GM12878 (cell line): ENCODE data around the gene PROZ. TPM values are rescaled to one million over a fixed set of nuclear protein-coding genes. Genes with fewer than 3 reads are reported as not detected.

Source experiments
- ATAC-seq: fragments of 200-7000 bp; cut with Tn5 transposase; 3 replicates; pipeline ENCODE4 v1.9.1; 2020; ENCODE audit warnings: mild to moderate bottlenecking, moderate library complexity
- BruUV-seq: library from RNA; stranded (reverse); fragments of 400-500 nt; replicated peaks from 2 replicates; lab custom pipeline; 2021; lab: Mats Ljungman, UMichigan
- CTCF ChIA-PET: fragments of 300-600 bp; sonication (Branson Sonifier 250); formaldehyde crosslinking; extraction: SDS; loops from one replicate; lab custom pipeline; 2021; ENCODE audit warnings: inconsistent platforms; lab: Yijun Ruan, JAX
- POLR2A ChIA-PET: fragments of 350-600 bp; formaldehyde crosslinking; extraction: SDS; loops from one replicate; lab custom pipeline; 2021; ENCODE audit warnings: inconsistent platforms; lab: Charles Lee
- RAD21 ChIA-PET: fragments of 300-600 bp; sonication (Branson Sonifier 250); formaldehyde crosslinking; loops from one replicate; lab custom pipeline; 2023; ENCODE audit warnings: antibody characterized with exemption; ENCODE audit not compliant: unreplicated experiment; lab: Charles Lee
- SMC1A ChIA-PET: fragments of 300-600 bp; sonication (Branson Sonifier 250); formaldehyde crosslinking; loops from one replicate; lab custom pipeline; 2023; ENCODE audit not compliant: unreplicated experiment, uncharacterized antibody; lab: Charles Lee
- DNase-seq: peaks from one replicate; pipeline ENCODE4 v3.0.0-alpha.2; 2011; ENCODE audit warnings: low read depth, low spot score
- FAIRE-seq: peaks from 3 replicates; lab custom pipeline; 2011; peaks lifted over from hg19 to GRCh38; lab: Jason Lieb, UNC
- H2AFZ ChIP-seq: 2 replicates; pipeline ENCODE4 v1.6.0; 2011; ENCODE audit warnings: low read depth, low read length, control low read depth; ENCODE audit not compliant: control insufficient read depth
- H3K27ac ChIP-seq: 2 replicates; pipeline ENCODE4 v1.5.1; 2011; ENCODE audit warnings: control low read depth; ENCODE audit not compliant: control insufficient read depth, insufficient read depth
- H3K27me3 ChIP-seq, 2 experiments: replicated peaks in 1 of 2; 2 replicates each; pipeline versions ENCODE4 v1.6.0 to v1.6.1; 2011; ENCODE audit warnings: low read length in 1 of 2; ENCODE audit not compliant: control insufficient read depth in 2 of 2, insufficient read depth in 2 of 2
- H3K36me3 ChIP-seq, 2 experiments: 2 replicates each; pipeline ENCODE4 v1.5.1; 2011; ENCODE audit warnings: low read length in 1 of 2; ENCODE audit not compliant: control insufficient read depth in 2 of 2, insufficient read depth in 2 of 2
- H3K4me1 ChIP-seq: 2 replicates; pipeline ENCODE4 v1.6.1; 2011; ENCODE audit warnings: mild to moderate bottlenecking, low read length, moderate library complexity, mixed read lengths; ENCODE audit not compliant: control insufficient read depth, insufficient read depth
- H3K4me2 ChIP-seq: 2 replicates; pipeline ENCODE4 v1.6.0; 2011; ENCODE audit warnings: control low read depth; ENCODE audit not compliant: control insufficient read depth, insufficient read depth
- H3K4me3 ChIP-seq: fragments of 200-600 bp; sonication (generic); 2 replicates; pipeline ENCODE4 v1.5.1; 2016
- H3K79me2 ChIP-seq: 2 replicates; pipeline ENCODE4 v1.6.0; 2011; ENCODE audit warnings: low read length; ENCODE audit not compliant: control insufficient read depth, insufficient read depth
- H3K9ac ChIP-seq: 2 replicates; pipeline ENCODE4 v1.8.0; 2011; ENCODE audit warnings: low read length, control low read depth, mixed read lengths; ENCODE audit not compliant: control insufficient read depth, insufficient read depth
- H3K9me3 ChIP-seq: replicated peaks from 3 replicates; pipeline ENCODE4 v1.5.1; 2011; ENCODE audit warnings: mild to moderate bottlenecking, low read length; ENCODE audit not compliant: control insufficient read depth, insufficient read depth
- H4K20me1 ChIP-seq: 2 replicates; pipeline ENCODE4 v1.6.0; 2011; ENCODE audit not compliant: control insufficient read depth, insufficient read depth
- BCL3 ChIP-seq: IDR thresholded peaks from 2 replicates; pipeline ENCODE4 v1.6.1; 2011; ENCODE audit warnings: borderline replicate concordance, low read depth, mild to moderate bottlenecking, moderate library complexity, low read length; ENCODE audit not compliant: insufficient read depth, poor library complexity, severe bottlenecking
- ESRRA ChIP-seq: IDR thresholded peaks from 2 replicates; pipeline ENCODE4 v1.6.1; 2012; ENCODE audit warnings: mild to moderate bottlenecking, low read length, improper control_type of control experiment
- FOS ChIP-seq: IDR thresholded peaks from 3 replicates; pipeline ENCODE4 v1.6.1; 2011; ENCODE audit warnings: borderline replicate concordance; ENCODE audit not compliant: insufficient read length; ENCODE audit errors: extremely low read depth
- FOXK2 ChIP-seq: fragments of 450-650 bp; IDR thresholded peaks from 2 replicates; pipeline ENCODE4 v1.6.1; 2017; ENCODE audit warnings: mild to moderate bottlenecking, moderate library complexity
- KLF5 ChIP-seq: fragments of 450-650 bp; IDR thresholded peaks from 2 replicates; pipeline ENCODE4 v1.6.1; 2014; ENCODE audit warnings: mild to moderate bottlenecking; ENCODE audit not compliant: partially characterized antibody
- POLR2A ChIP-seq: IDR thresholded peaks from 2 replicates; pipeline ENCODE4 v1.6.1; 2011; ENCODE audit warnings: low read depth, mild to moderate bottlenecking, low read length
- SIX5 ChIP-seq: IDR thresholded peaks from 2 replicates; pipeline ENCODE4 v1.6.1; 2011; ENCODE audit warnings: mild to moderate bottlenecking, low read depth, low read length, moderate library complexity; ENCODE audit not compliant: severe bottlenecking
- SMC3 ChIP-seq: IDR thresholded peaks from 2 replicates; pipeline ENCODE4 v1.6.1; 2011; ENCODE audit warnings: low read length, improper control_type of control experiment, borderline replicate concordance
- SUPT20H ChIP-seq: IDR thresholded peaks from 2 replicates; pipeline ENCODE4 v1.6.1; 2011; ENCODE audit warnings: low read depth, mild to moderate bottlenecking, low read length, moderate library complexity, borderline replicate concordance; ENCODE audit not compliant: control insufficient read depth
- TAF1 ChIP-seq: IDR thresholded peaks from 2 replicates; pipeline ENCODE4 v1.6.1; 2011; ENCODE audit warnings: mild to moderate bottlenecking, low read depth, low read length, borderline replicate concordance
- TCF3 ChIP-seq: IDR thresholded peaks from 2 replicates; pipeline ENCODE4 v1.6.1; 2012; ENCODE audit warnings: low read depth, mild to moderate bottlenecking, low read length, borderline replicate concordance; ENCODE audit not compliant: insufficient read depth
- WGBS: methylation state at CpG from one replicate; pipeline ENCODE4 v1.1.6; 2016; ENCODE audit warnings: low lambda C conversion rate; ENCODE audit not compliant: insufficient replicate concordance, insufficient coverage; ENCODE audit errors: missing lambda C conversion rate; 5-methylcytosine and 5-hydroxymethylcytosine counted together
- in situ Hi-C: fragments of 300-500 bp; cut with MboI; formaldehyde crosslinking; loops from 9 replicates; pipeline ENCODE4 v1.14.3; 2018; ENCODE audit warnings: mixed read lengths
- intact Hi-C: fragments of 100-400 bp; cut with micrococcal nuclease; formaldehyde crosslinking; loops from one replicate; pipeline ENCODE4 v1.14.2; 2022; ENCODE audit not compliant: unreplicated experiment
- polyA plus RNA-seq, 11 experiments: library from polyadenylated mRNA; depleted of rRNA in 4 of 11; unstranded in 6 of 11; stranded (reverse) in 5 of 11; fragments of >200 nt; fragmentation: Nextera tagmentation in 4 of 11; fragmentation: Illumina TruSeq in 1 of 11; extraction: Ambion mirVana in 4 of 11; extraction: Trizol in 1 of 11; gene quantifications; 1 replicate in 1 of 11; 2 replicates in 10 of 11; pipeline versions ENCODE4 v1.2.1 to v1.2.3, GENCODE V29; 2011 to 2016; ENCODE audit warnings: inconsistent platforms in 2 of 11, missing spikeins in 2 of 11, low read depth in 1 of 11
- total RNA-seq, 4 experiments: library from RNA; depleted of rRNA in 3 of 4; stranded (reverse); fragments of >200 nt in 3 of 4; fragmentation: Illumina TruSeq in 1 of 4; extraction: Trizol in 1 of 4; gene quantifications; 2 replicates each; pipeline versions ENCODE4 v1.2.1 to v1.2.3, GENCODE V29; 2013 to 2021
- TF ChIP-seq, protein P1 (sequence below): fragments of 450-650 bp; IDR thresholded peaks from 2 replicates; pipeline ENCODE4 v1.6.1; 2017; ENCODE audit warnings: mild to moderate bottlenecking, moderate library complexity
- TF ChIP-seq, protein P2 (sequence below): fragments of 450-650 bp; IDR thresholded peaks from 2 replicates; pipeline ENCODE4 v1.6.1; 2017; ENCODE audit warnings: mild to moderate bottlenecking, moderate library complexity
- TF ChIP-seq, protein P3 (sequence below): IDR thresholded peaks from 2 replicates; pipeline ENCODE4 v1.6.1; 2012; ENCODE audit warnings: low read length, inconsistent platforms

Gene PROZ
- total and polyA plus RNA-seq, 10 of the 15 experiments (the other 5 are each of a cell fraction or from before 2014, with no cell fraction given), result 0.07 to 0.24 (median 0.21) TPM; not detected in 7

GRCh38 chr13:113155201-113155600 lies 3.2 kb upstream of the PROZ start:
- H3K4me2 ChIP-seq, result no peak overlapping the region
- SMC1A ChIA-PET, result no interaction called here
- RAD21 ChIA-PET, result no interaction called here
- H3K27me3 ChIP-seq, result peaks cover 0 to 5% of the 10 kb centered on the region in 2 experiments; a peak in 3 of 4 replicates
- intact Hi-C loops, result no loop called here
- 46% methylated on average over 3 of the region's 3 CpGs for whole genome bisulfite sequencing
- H3K36me3 ChIP-seq, result no peaks in the 10 kb centered on the region
- peaks cover 8% of the 10 kb centered on the region for H3K4me1 ChIP-seq
- no peak for ATAC-seq
- H2AFZ ChIP-seq, result no peak overlapping the region
- H3K9me3 ChIP-seq, result peaks cover 6% of the 10 kb centered on the region; the same call in 1 of the 3 replicates
- in situ Hi-C loops, result no loop called here
- H3K79me2 ChIP-seq, result no peaks in the 10 kb centered on the region
- H3K4me3 ChIP-seq, result no peak overlapping the region
- BruUV-seq, result no TSS peak
- no peak for DNase-seq
- no peak for FAIRE-seq
- POLR2A ChIA-PET, result no interaction called here
- CTCF ChIA-PET, result no interaction called here
- no peaks in the 10 kb centered on the region for H4K20me1 ChIP-seq
- no peak overlapping the region for H3K27ac ChIP-seq
- no peak overlapping the region for H3K9ac ChIP-seq
- TF ChIP-seq FOXK2, result no peak
- TF ChIP-seq TAF1, result no peak
- TF ChIP-seq KLF5, result no peak
- no peak for TF ChIP-seq POLR2A
- no peak for TF ChIP-seq FOS
- no peak for TF ChIP-seq SUPT20H
- TF ChIP-seq ESRRA, result no peak
- TF ChIP-seq, protein P1, sequence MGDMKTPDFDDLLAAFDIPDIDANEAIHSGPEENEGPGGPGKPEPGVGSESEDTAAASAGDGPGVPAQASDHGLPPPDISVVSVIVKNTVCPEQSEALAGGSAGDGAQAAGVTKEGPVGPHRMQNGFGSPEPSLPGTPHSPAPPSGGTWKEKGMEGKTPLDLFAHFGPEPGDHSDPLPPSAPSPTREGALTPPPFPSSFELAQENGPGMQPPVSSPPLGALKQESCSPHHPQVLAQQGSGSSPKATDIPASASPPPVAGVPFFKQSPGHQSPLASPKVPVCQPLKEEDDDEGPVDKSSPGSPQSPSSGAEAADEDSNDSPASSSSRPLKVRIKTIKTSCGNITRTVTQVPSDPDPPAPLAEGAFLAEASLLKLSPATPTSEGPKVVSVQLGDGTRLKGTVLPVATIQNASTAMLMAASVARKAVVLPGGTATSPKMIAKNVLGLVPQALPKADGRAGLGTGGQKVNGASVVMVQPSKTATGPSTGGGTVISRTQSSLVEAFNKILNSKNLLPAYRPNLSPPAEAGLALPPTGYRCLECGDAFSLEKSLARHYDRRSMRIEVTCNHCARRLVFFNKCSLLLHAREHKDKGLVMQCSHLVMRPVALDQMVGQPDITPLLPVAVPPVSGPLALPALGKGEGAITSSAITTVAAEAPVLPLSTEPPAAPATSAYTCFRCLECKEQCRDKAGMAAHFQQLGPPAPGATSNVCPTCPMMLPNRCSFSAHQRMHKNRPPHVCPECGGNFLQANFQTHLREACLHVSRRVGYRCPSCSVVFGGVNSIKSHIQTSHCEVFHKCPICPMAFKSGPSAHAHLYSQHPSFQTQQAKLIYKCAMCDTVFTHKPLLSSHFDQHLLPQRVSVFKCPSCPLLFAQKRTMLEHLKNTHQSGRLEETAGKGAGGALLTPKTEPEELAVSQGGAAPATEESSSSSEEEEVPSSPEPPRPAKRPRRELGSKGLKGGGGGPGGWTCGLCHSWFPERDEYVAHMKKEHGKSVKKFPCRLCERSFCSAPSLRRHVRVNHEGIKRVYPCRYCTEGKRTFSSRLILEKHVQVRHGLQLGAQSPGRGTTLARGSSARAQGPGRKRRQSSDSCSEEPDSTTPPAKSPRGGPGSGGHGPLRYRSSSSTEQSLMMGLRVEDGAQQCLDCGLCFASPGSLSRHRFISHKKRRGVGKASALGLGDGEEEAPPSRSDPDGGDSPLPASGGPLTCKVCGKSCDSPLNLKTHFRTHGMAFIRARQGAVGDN, result no peak
- TF ChIP-seq, protein P2, sequence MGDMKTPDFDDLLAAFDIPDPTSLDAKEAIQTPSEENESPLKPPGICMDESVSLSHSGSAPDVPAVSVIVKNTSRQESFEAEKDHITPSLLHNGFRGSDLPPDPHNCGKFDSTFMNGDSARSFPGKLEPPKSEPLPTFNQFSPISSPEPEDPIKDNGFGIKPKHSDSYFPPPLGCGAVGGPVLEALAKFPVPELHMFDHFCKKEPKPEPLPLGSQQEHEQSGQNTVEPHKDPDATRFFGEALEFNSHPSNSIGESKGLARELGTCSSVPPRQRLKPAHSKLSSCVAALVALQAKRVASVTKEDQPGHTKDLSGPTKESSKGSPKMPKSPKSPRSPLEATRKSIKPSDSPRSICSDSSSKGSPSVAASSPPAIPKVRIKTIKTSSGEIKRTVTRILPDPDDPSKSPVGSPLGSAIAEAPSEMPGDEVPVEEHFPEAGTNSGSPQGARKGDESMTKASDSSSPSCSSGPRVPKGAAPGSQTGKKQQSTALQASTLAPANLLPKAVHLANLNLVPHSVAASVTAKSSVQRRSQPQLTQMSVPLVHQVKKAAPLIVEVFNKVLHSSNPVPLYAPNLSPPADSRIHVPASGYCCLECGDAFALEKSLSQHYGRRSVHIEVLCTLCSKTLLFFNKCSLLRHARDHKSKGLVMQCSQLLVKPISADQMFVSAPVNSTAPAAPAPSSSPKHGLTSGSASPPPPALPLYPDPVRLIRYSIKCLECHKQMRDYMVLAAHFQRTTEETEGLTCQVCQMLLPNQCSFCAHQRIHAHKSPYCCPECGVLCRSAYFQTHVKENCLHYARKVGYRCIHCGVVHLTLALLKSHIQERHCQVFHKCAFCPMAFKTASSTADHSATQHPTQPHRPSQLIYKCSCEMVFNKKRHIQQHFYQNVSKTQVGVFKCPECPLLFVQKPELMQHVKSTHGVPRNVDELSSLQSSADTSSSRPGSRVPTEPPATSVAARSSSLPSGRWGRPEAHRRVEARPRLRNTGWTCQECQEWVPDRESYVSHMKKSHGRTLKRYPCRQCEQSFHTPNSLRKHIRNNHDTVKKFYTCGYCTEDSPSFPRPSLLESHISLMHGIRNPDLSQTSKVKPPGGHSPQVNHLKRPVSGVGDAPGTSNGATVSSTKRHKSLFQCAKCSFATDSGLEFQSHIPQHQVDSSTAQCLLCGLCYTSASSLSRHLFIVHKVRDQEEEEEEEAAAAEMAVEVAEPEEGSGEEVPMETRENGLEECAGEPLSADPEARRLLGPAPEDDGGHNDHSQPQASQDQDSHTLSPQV, result no peak
- TF ChIP-seq SIX5, result no peak
- TF ChIP-seq BCL3, result no peak
- no peak for TF ChIP-seq TCF3
- TF ChIP-seq SMC3, result no peak
- TF ChIP-seq, protein P3, sequence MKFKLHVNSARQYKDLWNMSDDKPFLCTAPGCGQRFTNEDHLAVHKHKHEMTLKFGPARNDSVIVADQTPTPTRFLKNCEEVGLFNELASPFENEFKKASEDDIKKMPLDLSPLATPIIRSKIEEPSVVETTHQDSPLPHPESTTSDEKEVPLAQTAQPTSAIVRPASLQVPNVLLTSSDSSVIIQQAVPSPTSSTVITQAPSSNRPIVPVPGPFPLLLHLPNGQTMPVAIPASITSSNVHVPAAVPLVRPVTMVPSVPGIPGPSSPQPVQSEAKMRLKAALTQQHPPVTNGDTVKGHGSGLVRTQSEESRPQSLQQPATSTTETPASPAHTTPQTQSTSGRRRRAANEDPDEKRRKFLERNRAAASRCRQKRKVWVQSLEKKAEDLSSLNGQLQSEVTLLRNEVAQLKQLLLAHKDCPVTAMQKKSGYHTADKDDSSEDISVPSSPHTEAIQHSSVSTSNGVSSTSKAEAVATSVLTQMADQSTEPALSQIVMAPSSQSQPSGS, result no peak
